Uterine smooth muscle cell (primary cell): Measurements from ENCODE around the gene C16orf95. TPM values are rescaled to one million over a fixed set of nuclear protein-coding genes. Genes with fewer than 3 reads are reported as not detected.

ENCODE experiments used
- total RNA-seq: library from RNA; depleted of rRNA; stranded (reverse); fragments of >200 nt; gene quantifications from 2 replicates; pipeline ENCODE4 v1.2.3, GENCODE V29; 2014

Gene C16orf95
- 3.5 and 5.6 TPM in 2 replicates for total RNA-seq

GRCh38 chr16:87316923-87317749 is at the start of gene C16orf95:
TSS of gene C16orf95 (minus strand) at chr16:87317392. CDS start at chr16:87317242, 150 bp downstream.

Other genes starting within 250 kb of the C16orf95 start
- gene FBXO31, start 66.4 kb upstream of the C16orf95 start, total RNA-seq: 41.6 and 45.0 TPM in 2 replicates
- 27.8 and 30.9 TPM in 2 replicates for gene MAP1LC3B, start 74.9 kb upstream of the C16orf95 start, total RNA-seq
- 15.7 and 21.7 TPM in 2 replicates for gene ZCCHC14, start 175.6 kb upstream of the C16orf95 start, total RNA-seq